ENCODE measurements around the gene PEX6.

GRCh38 chr6:42971746-42972327 lies 7.1 kb downstream of the PEX6 start:
- TF ChIP-seq CTCF (IDR thresholded peaks at IDR 0.05) (no peak), EP300 (IDR thresholded peaks at IDR 0.05) (no peak), POLR2A (IDR thresholded peaks at IDR 0.05) (no peak)

Data from upper lobe of left lung (tissue), 4 donors.